Progenitor cell of endocrine pancreas (in vitro differentiated cells): ENCODE data around the gene VWA3B. TPM values are rescaled to one million over a fixed set of nuclear protein-coding genes. Genes with fewer than 3 reads are reported as not detected.

ENCODE experiments used
- DNase-seq: peaks from one replicate; pipeline ENCODE4 v3.0.0; 2021; ENCODE audit warnings: low spot score; ENCODE audit not compliant: unreplicated experiment
- H3K27ac Mint-ChIP-seq: 2 replicates; pipeline ENCODE4 v1.8.0; 2021; ENCODE audit warnings: mild to moderate bottlenecking, moderate library complexity, mixed read lengths
- H3K27me3 Mint-ChIP-seq: 2 replicates; pipeline ENCODE4 v1.8.0; 2021; ENCODE audit warnings: mixed read lengths
- H3K36me3 Mint-ChIP-seq: 2 replicates; pipeline ENCODE4 v1.8.0; 2022; ENCODE audit warnings: mixed read lengths; ENCODE audit not compliant: insufficient read depth
- H3K4me1 Mint-ChIP-seq: 2 replicates; pipeline ENCODE4 v1.8.0; 2021; ENCODE audit warnings: low read depth, mixed read lengths
- H3K4me3 Mint-ChIP-seq: 2 replicates; pipeline ENCODE4 v1.8.0; 2021; ENCODE audit warnings: low read depth, mild to moderate bottlenecking, moderate library complexity, mixed read lengths
- H3K9me3 Mint-ChIP-seq: 2 replicates; pipeline ENCODE4 v1.8.0; 2021; ENCODE audit warnings: low read depth, mixed read lengths
- CTCF ChIP-seq: fragments of 200-600 bp; sonication (generic); IDR thresholded peaks from one replicate; pipeline ENCODE4 v1.5.0; 2021; ENCODE audit warnings: antibody characterized with exemption, mild to moderate bottlenecking; ENCODE audit not compliant: unreplicated experiment
- total RNA-seq: library from RNA; stranded (reverse); gene quantifications from 2 replicates; pipeline ENCODE4 v1.2.1, GENCODE V29; 2021

VWA3B gene
- total RNA-seq, 1 donor from 2014 or later = 0.12 TPM

GRCh38 chr2:98060277-98060676 lies 26.7 kb upstream of the VWA3B start:
- TF ChIP-seq CTCF = no peak
- DNase-seq = no peak
- H3K36me3 Mint-ChIP-seq = no peaks in the 10 kb centered on the region
- H3K9me3 Mint-ChIP-seq = peaks cover 3% of the 10 kb centered on the region
- no peak overlapping the region for H3K4me3 Mint-ChIP-seq
- no peak overlapping the region for H3K27ac Mint-ChIP-seq
- H3K4me1 Mint-ChIP-seq = peaks cover 4% of the 10 kb centered on the region
- no peaks in the 10 kb centered on the region for H3K27me3 Mint-ChIP-seq

- peaks cover 3% of the 10 kb centered on the region for H3K9me3 Mint-ChIP-seq
- H3K36me3 Mint-ChIP-seq = no peaks in the 10 kb centered on the region
- TF ChIP-seq CTCF = no peak
- peaks cover 3% of the 10 kb centered on the region for H3K4me1 Mint-ChIP-seq
- H3K27ac Mint-ChIP-seq = no peak overlapping the region
- H3K4me3 Mint-ChIP-seq = no peak overlapping the region
- no peak for DNase-seq
- no peaks in the 10 kb centered on the region for H3K27me3 Mint-ChIP-seq
Measured at GRCh38 chr2:98063291-98063854, 23.6 kb upstream of the VWA3B start.

GRCh38 chr2:98065808-98066207 lies 21.2 kb upstream of the VWA3B start:
- no peak for TF ChIP-seq CTCF
- H3K27ac Mint-ChIP-seq = no peak overlapping the region

GRCh38 chr2:98067160-98067559 lies 19.8 kb upstream of the VWA3B start:
- Mint-ChIP-seq H3K36me3 (no peaks in the 10 kb centered on the region), H3K4me1 (no peaks in the 10 kb centered on the region), H3K4me3 (no peak overlapping the region), H3K27ac (no peak overlapping the region), H3K9me3 (no peaks in the 10 kb centered on the region), H3K27me3 (no peaks in the 10 kb centered on the region)
- no peak for DNase-seq
- no peak for TF ChIP-seq CTCF

More at GRCh38 chr2:98065808-98066207, 21.2 kb upstream of the VWA3B start:
- Mint-ChIP-seq H3K27me3 (no peaks in the 10 kb centered on the region), H3K9me3 (peaks cover 3% of the 10 kb centered on the region), H3K4me3 (no peak overlapping the region), H3K36me3 (no peaks in the 10 kb centered on the region), H3K4me1 (no peaks in the 10 kb centered on the region)
- DNase-seq = no peak

GRCh38 chr2:98070081-98070480 lies 16.9 kb upstream of the VWA3B start:
- no peak for DNase-seq
- Mint-ChIP-seq H3K4me1 (no peaks in the 10 kb centered on the region), H3K27ac (no peak overlapping the region), H3K4me3 (no peak overlapping the region), H3K27me3 (no peaks in the 10 kb centered on the region), H3K9me3 (no peaks in the 10 kb centered on the region), H3K36me3 (no peaks in the 10 kb centered on the region)
- TF ChIP-seq CTCF = no peak
